Mammary epithelial cell (primary cell): Measurements from ENCODE around the gene GNPTG.

Experiments
- EZH2 ChIP-seq: IDR thresholded peaks from 2 replicates; pipeline ENCODE4 v1.6.1; 2012; ENCODE audit warnings: low read length, inconsistent platforms, borderline replicate concordance
- TF ChIP-seq, protein P1 (sequence below), 2 donors: IDR thresholded peaks in 1 of 2; conservative IDR thresholded peaks in 1 of 2; 2 replicates each; pipeline ENCODE4 v1.5.1; 2011 to 2012; ENCODE audit warnings: inconsistent platforms in 2 of 2, low read length in 2 of 2, mild to moderate bottlenecking in 2 of 2, control low read depth in 1 of 2, low read depth in 1 of 2; ENCODE audit not compliant: insufficient read depth in 1 of 2; ENCODE audit errors: extremely low read depth in 1 of 2

DNA sequence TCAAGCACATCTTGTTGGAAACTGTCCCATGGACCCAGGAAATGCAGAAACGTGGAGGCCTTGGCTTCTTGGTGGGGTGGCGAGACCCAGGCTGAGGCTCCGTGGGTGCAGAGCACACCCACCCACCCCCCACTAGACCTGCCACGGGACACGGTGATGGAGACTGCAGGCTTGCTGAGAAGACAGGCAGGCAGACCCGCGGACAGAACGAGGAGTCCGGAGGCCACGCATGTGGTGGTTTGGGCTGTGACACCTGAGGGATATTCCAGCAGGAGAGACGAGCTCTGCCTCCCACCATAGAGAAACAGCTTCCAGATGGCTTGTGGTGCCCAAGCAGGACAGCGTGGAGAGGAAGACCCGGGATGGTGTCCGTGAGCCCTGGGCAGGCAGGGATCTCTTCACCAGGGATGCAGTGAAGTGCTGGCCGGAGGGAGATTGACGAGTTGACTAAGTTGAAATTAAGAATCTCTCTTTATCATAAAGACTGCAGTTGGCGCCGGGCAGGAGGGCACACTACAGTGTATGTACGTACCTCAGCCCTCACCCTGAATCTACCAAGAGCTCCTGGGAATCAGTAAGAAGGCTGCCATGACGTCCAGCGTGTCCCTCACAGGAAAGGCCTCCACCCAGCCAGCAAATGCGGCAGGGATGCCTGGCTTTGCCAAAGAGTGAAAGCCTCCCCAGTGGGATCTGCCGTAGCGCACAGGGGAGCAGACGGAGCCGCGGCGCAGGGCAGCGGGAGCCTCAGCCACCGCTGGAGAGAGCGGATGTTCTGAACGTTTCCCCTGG, 34.1 kb upstream of the GNPTG start:
- TF ChIP-seq, protein P1, sequence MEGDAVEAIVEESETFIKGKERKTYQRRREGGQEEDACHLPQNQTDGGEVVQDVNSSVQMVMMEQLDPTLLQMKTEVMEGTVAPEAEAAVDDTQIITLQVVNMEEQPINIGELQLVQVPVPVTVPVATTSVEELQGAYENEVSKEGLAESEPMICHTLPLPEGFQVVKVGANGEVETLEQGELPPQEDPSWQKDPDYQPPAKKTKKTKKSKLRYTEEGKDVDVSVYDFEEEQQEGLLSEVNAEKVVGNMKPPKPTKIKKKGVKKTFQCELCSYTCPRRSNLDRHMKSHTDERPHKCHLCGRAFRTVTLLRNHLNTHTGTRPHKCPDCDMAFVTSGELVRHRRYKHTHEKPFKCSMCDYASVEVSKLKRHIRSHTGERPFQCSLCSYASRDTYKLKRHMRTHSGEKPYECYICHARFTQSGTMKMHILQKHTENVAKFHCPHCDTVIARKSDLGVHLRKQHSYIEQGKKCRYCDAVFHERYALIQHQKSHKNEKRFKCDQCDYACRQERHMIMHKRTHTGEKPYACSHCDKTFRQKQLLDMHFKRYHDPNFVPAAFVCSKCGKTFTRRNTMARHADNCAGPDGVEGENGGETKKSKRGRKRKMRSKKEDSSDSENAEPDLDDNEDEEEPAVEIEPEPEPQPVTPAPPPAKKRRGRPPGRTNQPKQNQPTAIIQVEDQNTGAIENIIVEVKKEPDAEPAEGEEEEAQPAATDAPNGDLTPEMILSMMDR (conservative IDR thresholded peaks at IDR 0.05 in 1 of 2, IDR thresholded peaks at IDR 0.05 in 1 of 2; ENCODE audit: extremely low read depth in 1 of 2, insufficient read depth in 1 of 2, low read depth in 1 of 2, low read length in 2 of 2): no peak
- TF ChIP-seq EZH2: no peak
